GM21825 (cell line): ENCODE measurements around the gene FRG2C.
"Not testable (repeated sequence)": the region's sequence is repeated elsewhere in the genome, so short reads cannot be mapped to it uniquely, and the experiment has no call there.

ENCODE experiments used
- ATAC-seq: cut with Tn5 transposase; IDR thresholded peaks from one replicate; pipeline ENCODE4 v1.9.1; 2021; ENCODE audit warnings: mild to moderate bottlenecking, moderate library complexity; ENCODE audit not compliant: unreplicated experiment

Gene FRG2C

GRCh38 chr3:75669348-75670297 lies 5.5 kb downstream of the FRG2C start:
- ATAC-seq = peak; percentile 46

GRCh38 chr3:75670298-75671286 lies 6.5 kb downstream of the FRG2C start:
- not testable (repeated sequence) for ATAC-seq

GRCh38 chr3:75671287-75672139 lies 7.4 kb downstream of the FRG2C start:
- ATAC-seq = not testable (repeated sequence)

GRCh38 chr3:75672140-75672775 lies 8.1 kb downstream of the FRG2C start:
- not testable (repeated sequence) for ATAC-seq

- not testable (repeated sequence) for ATAC-seq
These were observed 19.8 kb downstream of the FRG2C start for GRCh38 chr3:75683965-75684364.

- ATAC-seq = no peak
These were observed 23.2 kb downstream of the FRG2C start for GRCh38 chr3:75687323-75687722.

GRCh38 chr3:75692061-75692460 lies 27.9 kb downstream of the FRG2C start:
- ATAC-seq = no peak
